GM12878 (cell line): ENCODE measurements around the gene HIC1. TPM values are rescaled to one million over a fixed set of nuclear protein-coding genes. Genes with fewer than 3 reads are reported as not detected.

ENCODE experiments used
- CBFB ChIP-seq: IDR thresholded peaks from 2 replicates; pipeline ENCODE4 v1.6.1; 2016; ENCODE audit warnings: antibody characterized with exemption, low read depth
- CHD4 ChIP-seq: fragments of 200-600 bp; sonication (generic); IDR thresholded peaks from 2 replicates; pipeline ENCODE4 v1.6.1; 2016; ENCODE audit warnings: mild to moderate bottlenecking
- ELK1 ChIP-seq: IDR thresholded peaks from 2 replicates; pipeline ENCODE4 v1.6.1; 2012; ENCODE audit warnings: low read depth, low read length, improper control_type of control experiment
- JUND ChIP-seq: IDR thresholded peaks from 2 replicates; pipeline ENCODE4 v1.6.1; 2012; ENCODE audit warnings: low read depth, mild to moderate bottlenecking, low read length, improper control_type of control experiment, moderate library complexity
- MEF2B ChIP-seq: fragments of 450-650 bp; IDR thresholded peaks from 2 replicates; pipeline ENCODE4 v1.6.1; 2018; ENCODE audit warnings: mild to moderate bottlenecking, moderate library complexity; ENCODE audit not compliant: partially characterized antibody, poor library complexity, severe bottlenecking
- NBN ChIP-seq: fragments of 450-650 bp; IDR thresholded peaks from 2 replicates; pipeline ENCODE4 v1.6.1; 2016
- RFX5 ChIP-seq: IDR thresholded peaks from 2 replicates; pipeline ENCODE4 v1.6.1; 2011; ENCODE audit warnings: low read depth, low read length, improper control_type of control experiment
- RUNX3 ChIP-seq: IDR thresholded peaks from 2 replicates; pipeline ENCODE4 v1.6.1; 2012; ENCODE audit warnings: low read length, inconsistent platforms
- SIX5 ChIP-seq: IDR thresholded peaks from 2 replicates; pipeline ENCODE4 v1.6.1; 2011; ENCODE audit warnings: mild to moderate bottlenecking, low read depth, low read length, moderate library complexity; ENCODE audit not compliant: severe bottlenecking
- SREBF2 ChIP-seq: IDR thresholded peaks from 2 replicates; pipeline ENCODE4 v1.6.1; 2012; ENCODE audit warnings: mild to moderate bottlenecking, low read length
- STAT1 ChIP-seq: fragments of 450-650 bp; conservative IDR thresholded peaks from 2 replicates; pipeline ENCODE4 v1.6.1; 2014; ENCODE audit warnings: antibody characterized with exemption, mild to moderate bottlenecking
- ZBTB33 ChIP-seq: fragments of 450-650 bp; IDR thresholded peaks from 2 replicates; pipeline ENCODE4 v1.6.1; 2017; ENCODE audit warnings: mild to moderate bottlenecking
- ZNF384 ChIP-seq: IDR thresholded peaks from 2 replicates; pipeline ENCODE4 v1.6.1; 2012; ENCODE audit warnings: low read depth, mild to moderate bottlenecking, low read length, improper control_type of control experiment, borderline replicate concordance
- polyA plus RNA-seq, 11 experiments: library from polyadenylated mRNA; depleted of rRNA in 4 of 11; unstranded in 6 of 11; stranded (reverse) in 5 of 11; fragments of >200 nt; fragmentation: Nextera tagmentation in 4 of 11; fragmentation: Illumina TruSeq in 1 of 11; extraction: Ambion mirVana in 4 of 11; extraction: Trizol in 1 of 11; gene quantifications; 1 replicate in 1 of 11; 2 replicates in 10 of 11; pipeline versions ENCODE4 v1.2.1 to v1.2.3, GENCODE V29; 2011 to 2016; ENCODE audit warnings: inconsistent platforms in 2 of 11, missing spikeins in 2 of 11, low read depth in 1 of 11
- total RNA-seq, 4 experiments: library from RNA; depleted of rRNA in 3 of 4; stranded (reverse); fragments of >200 nt in 3 of 4; fragmentation: Illumina TruSeq in 1 of 4; extraction: Trizol in 1 of 4; gene quantifications; 2 replicates each; pipeline versions ENCODE4 v1.2.1 to v1.2.3, GENCODE V29; 2013 to 2021
- TF ChIP-seq, protein P1 (sequence below): fragments of 150-350 bp; IDR thresholded peaks from 2 replicates; pipeline ENCODE4 v1.6.1; 2016; ENCODE audit warnings: low read depth, low read length
- TF ChIP-seq, protein P2 (sequence below): IDR thresholded peaks from 2 replicates; pipeline ENCODE4 v1.6.1; 2012; ENCODE audit warnings: low read depth, low read length, improper control_type of control experiment
- TF ChIP-seq, protein P3 (sequence below): IDR thresholded peaks from 2 replicates; pipeline ENCODE4 v1.6.1; 2011; ENCODE audit warnings: borderline replicate concordance, low read depth, mild to moderate bottlenecking, moderate library complexity, low read length; ENCODE audit not compliant: insufficient read depth, poor library complexity, severe bottlenecking
- TF ChIP-seq, protein P4 (sequence below): fragments of 450-650 bp; IDR thresholded peaks from 2 replicates; pipeline ENCODE4 v1.6.1; 2018; ENCODE audit warnings: borderline replicate concordance, mild to moderate bottlenecking; ENCODE audit not compliant: partially characterized antibody

HIC1 gene
- total and polyA plus RNA-seq, 10 of the 15 experiments (the other 5 are each of a cell fraction or from before 2014, with no cell fraction given) = 0.11 to 61.1 (median 4.9) TPM

GRCh38 chr17:2083613-2084035 is 28.7 kb downstream of the HIC1 start (continued):
- TF ChIP-seq, protein P1, sequence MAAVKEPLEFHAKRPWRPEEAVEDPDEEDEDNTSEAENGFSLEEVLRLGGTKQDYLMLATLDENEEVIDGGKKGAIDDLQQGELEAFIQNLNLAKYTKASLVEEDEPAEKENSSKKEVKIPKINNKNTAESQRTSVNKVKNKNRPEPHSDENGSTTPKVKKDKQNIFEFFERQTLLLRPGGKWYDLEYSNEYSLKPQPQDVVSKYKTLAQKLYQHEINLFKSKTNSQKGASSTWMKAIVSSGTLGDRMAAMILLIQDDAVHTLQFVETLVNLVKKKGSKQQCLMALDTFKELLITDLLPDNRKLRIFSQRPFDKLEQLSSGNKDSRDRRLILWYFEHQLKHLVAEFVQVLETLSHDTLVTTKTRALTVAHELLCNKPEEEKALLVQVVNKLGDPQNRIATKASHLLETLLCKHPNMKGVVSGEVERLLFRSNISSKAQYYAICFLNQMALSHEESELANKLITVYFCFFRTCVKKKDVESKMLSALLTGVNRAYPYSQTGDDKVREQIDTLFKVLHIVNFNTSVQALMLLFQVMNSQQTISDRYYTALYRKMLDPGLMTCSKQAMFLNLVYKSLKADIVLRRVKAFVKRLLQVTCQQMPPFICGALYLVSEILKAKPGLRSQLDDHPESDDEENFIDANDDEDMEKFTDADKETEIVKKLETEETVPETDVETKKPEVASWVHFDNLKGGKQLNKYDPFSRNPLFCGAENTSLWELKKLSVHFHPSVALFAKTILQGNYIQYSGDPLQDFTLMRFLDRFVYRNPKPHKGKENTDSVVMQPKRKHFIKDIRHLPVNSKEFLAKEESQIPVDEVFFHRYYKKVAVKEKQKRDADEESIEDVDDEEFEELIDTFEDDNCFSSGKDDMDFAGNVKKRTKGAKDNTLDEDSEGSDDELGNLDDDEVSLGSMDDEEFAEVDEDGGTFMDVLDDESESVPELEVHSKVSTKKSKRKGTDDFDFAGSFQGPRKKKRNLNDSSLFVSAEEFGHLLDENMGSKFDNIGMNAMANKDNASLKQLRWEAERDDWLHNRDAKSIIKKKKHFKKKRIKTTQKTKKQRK = no peak
- TF ChIP-seq, protein P2, sequence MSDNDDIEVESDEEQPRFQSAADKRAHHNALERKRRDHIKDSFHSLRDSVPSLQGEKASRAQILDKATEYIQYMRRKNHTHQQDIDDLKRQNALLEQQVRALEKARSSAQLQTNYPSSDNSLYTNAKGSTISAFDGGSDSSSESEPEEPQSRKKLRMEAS = 0 out of 2 replicates have a peak, but pooled peaks have one; percentile 44
- TF ChIP-seq MEF2B = peak; percentile 80
- TF ChIP-seq SIX5 = no peak
- TF ChIP-seq NBN = peak; percentile 58; the same call in 1 of the 2 replicates
- no peak for TF ChIP-seq STAT1
- TF ChIP-seq RUNX3 = no peak
- TF ChIP-seq RFX5 = no peak
- TF ChIP-seq ZBTB33 = no peak
- no peak for TF ChIP-seq JUND
- TF ChIP-seq SREBF2 = no peak
- no peak for TF ChIP-seq ELK1
- TF ChIP-seq ZNF384 = peak; percentile 49; the same call in 1 of the 2 replicates
- peak; percentile 33; the same call in 1 of the 2 replicates for TF ChIP-seq CBFB
- no peak for TF ChIP-seq CHD4
- TF ChIP-seq, protein P3, sequence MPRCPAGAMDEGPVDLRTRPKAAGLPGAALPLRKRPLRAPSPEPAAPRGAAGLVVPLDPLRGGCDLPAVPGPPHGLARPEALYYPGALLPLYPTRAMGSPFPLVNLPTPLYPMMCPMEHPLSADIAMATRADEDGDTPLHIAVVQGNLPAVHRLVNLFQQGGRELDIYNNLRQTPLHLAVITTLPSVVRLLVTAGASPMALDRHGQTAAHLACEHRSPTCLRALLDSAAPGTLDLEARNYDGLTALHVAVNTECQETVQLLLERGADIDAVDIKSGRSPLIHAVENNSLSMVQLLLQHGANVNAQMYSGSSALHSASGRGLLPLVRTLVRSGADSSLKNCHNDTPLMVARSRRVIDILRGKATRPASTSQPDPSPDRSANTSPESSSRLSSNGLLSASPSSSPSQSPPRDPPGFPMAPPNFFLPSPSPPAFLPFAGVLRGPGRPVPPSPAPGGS = peak; percentile 97
- TF ChIP-seq, protein P4, sequence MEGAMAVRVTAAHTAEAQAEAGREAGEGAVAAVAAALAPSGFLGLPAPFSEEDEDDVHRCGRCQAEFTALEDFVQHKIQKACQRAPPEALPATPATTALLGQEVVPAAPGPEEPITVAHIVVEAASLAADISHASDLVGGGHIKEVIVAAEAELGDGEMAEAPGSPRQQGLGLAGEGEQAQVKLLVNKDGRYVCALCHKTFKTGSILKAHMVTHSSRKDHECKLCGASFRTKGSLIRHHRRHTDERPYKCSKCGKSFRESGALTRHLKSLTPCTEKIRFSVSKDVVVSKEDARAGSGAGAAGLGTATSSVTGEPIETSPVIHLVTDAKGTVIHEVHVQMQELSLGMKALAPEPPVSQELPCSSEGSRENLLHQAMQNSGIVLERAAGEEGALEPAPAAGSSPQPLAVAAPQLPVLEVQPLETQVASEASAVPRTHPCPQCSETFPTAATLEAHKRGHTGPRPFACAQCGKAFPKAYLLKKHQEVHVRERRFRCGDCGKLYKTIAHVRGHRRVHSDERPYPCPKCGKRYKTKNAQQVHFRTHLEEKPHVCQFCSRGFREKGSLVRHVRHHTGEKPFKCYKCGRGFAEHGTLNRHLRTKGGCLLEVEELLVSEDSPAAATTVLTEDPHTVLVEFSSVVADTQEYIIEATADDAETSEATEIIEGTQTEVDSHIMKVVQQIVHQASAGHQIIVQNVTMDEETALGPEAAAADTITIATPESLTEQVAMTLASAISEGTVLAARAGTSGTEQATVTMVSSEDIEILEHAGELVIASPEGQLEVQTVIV = no peak
